K562 (cell line): ENCODE results near the gene RAMACL. TPM values are rescaled to one million over a fixed set of nuclear protein-coding genes. Genes with fewer than 3 reads are reported as not detected.

Source experiments
- BRD4 ChIP-seq: fragments of 200-600 bp; sonication (generic); IDR thresholded peaks from 2 replicates; pipeline ENCODE4 v1.6.1; 2017; ENCODE audit warnings: inconsistent platforms
- C11orf30 ChIP-seq: fragments of 450-650 bp; IDR thresholded peaks from 2 replicates; pipeline ENCODE4 v1.6.1; 2016; ENCODE audit warnings: low read depth, mild to moderate bottlenecking
- CEBPB ChIP-seq: fragments of 450-650 bp; IDR thresholded peaks from 2 replicates; pipeline ENCODE4 v1.6.1; 2016; ENCODE audit warnings: missing genetic modification characterization, missing compliant biosample characterization
- ELF4 ChIP-seq: fragments of 450-650 bp; formaldehyde crosslinking; IDR thresholded peaks from 2 replicates; pipeline ENCODE4 v1.4.0; 2022; ENCODE audit warnings: missing genetic modification characterization
- GATAD2A ChIP-seq: fragments of 450-650 bp; IDR thresholded peaks from 2 replicates; pipeline ENCODE4 v1.6.1; 2017
- HNRNPK ChIP-seq: fragments of 200-400 bp; formaldehyde crosslinking; IDR thresholded peaks from one replicate; pipeline ENCODE4 v1.6.1; 2018; ENCODE audit warnings: mild to moderate bottlenecking, low read depth, low read length; ENCODE audit not compliant: poor library complexity, severe bottlenecking
- MAFF ChIP-seq: IDR thresholded peaks from 2 replicates; pipeline ENCODE4 v1.6.1; 2012; ENCODE audit warnings: low read length, improper control_type of control experiment
- MAFG ChIP-seq: fragments of 450-650 bp; conservative IDR thresholded peaks from 2 replicates; pipeline ENCODE4 v1.6.1; 2016; ENCODE audit warnings: missing genetic modification characterization, missing compliant biosample characterization
- MAFK ChIP-seq: IDR thresholded peaks from 2 replicates; pipeline ENCODE4 v1.6.1; 2011; ENCODE audit warnings: low read length, improper control_type of control experiment
- NFATC3 ChIP-seq: fragments of 450-650 bp; IDR thresholded peaks from 2 replicates; pipeline ENCODE4 v1.6.1; 2017; ENCODE audit warnings: mild to moderate bottlenecking
- NFE2 ChIP-seq: IDR thresholded peaks from 2 replicates; pipeline ENCODE4 v1.6.1; 2014; ENCODE audit warnings: antibody characterized with exemption, low read depth
- NUFIP1 ChIP-seq: fragments of 450-650 bp; IDR thresholded peaks from 2 replicates; pipeline ENCODE4 v1.6.1; 2018; ENCODE audit not compliant: partially characterized antibody
- SMARCB1 ChIP-seq: IDR thresholded peaks from 2 replicates; pipeline ENCODE4 v1.6.1; 2011; ENCODE audit warnings: improper control_type of control experiment, low read depth; ENCODE audit not compliant: insufficient read length
- ZNF347 ChIP-seq: fragments of 450-650 bp; formaldehyde crosslinking; IDR thresholded peaks from 2 replicates; pipeline ENCODE4 v1.4.0; 2020; ENCODE audit warnings: low read depth, mild to moderate bottlenecking, moderate library complexity
- ZZZ3 ChIP-seq: fragments of 450-650 bp; IDR thresholded peaks from 2 replicates; pipeline ENCODE4 v1.6.1; 2016; ENCODE audit warnings: antibody characterized with exemption, mild to moderate bottlenecking, moderate library complexity
- polyA plus RNA-seq, 8 experiments: library from polyadenylated mRNA; depleted of rRNA in 4 of 8; stranded (reverse) in 5 of 8; unstranded in 3 of 8; fragments of >200 nt; fragmentation: Nextera tagmentation in 2 of 8; fragmentation: Illumina TruSeq in 1 of 8; extraction: Ambion mirVana in 2 of 8; extraction: Trizol in 1 of 8; gene quantifications; 2 replicates each; pipeline versions ENCODE4 v1.2.1 to v1.2.3, GENCODE V29; 2011 to 2014; ENCODE audit warnings: inconsistent platforms in 1 of 8, missing spikeins in 1 of 8
- total RNA-seq, 7 experiments: library from RNA; depleted of rRNA in 6 of 7; stranded (reverse); fragments of >200 nt in 6 of 7; fragmentation: Illumina TruSeq in 2 of 7; extraction: Trizol in 2 of 7; gene quantifications; 2 replicates each; pipeline versions ENCODE4 v1.2.1 to v1.2.3, GENCODE V29; 2011 to 2021; ENCODE audit warnings: low replicate concordance in 1 of 7
- TF ChIP-seq, protein P1 (sequence below): sonication (generic); formaldehyde crosslinking; IDR thresholded peaks from 2 replicates; pipeline ENCODE4 v1.8.0; 2022; ENCODE audit warnings: mild to moderate bottlenecking, missing genetic modification reagents
- TF ChIP-seq, protein P2 (sequence below): fragments of 250-450 bp; sonication (Bioruptor Pico); IDR thresholded peaks from 2 replicates; pipeline ENCODE4 v1.8.0; 2022; ENCODE audit warnings: inconsistent platforms
- TF ChIP-seq, protein P3 (sequence below), 3 experiments: fragments of 200-800 bp in 1 of 3; fragments of 250-450 bp in 1 of 3; fragments of 450-650 bp in 1 of 3; sonication (Bioruptor Pico) in 1 of 3; sonication (Bioruptor generic) in 1 of 3; formaldehyde crosslinking in 1 of 3; IDR thresholded peaks; 2 replicates each; pipeline versions ENCODE4 v1.6.1 to v1.8.0; 2016 to 2022; ENCODE audit warnings: mild to moderate bottlenecking in 2 of 3, missing genetic modification characterization in 2 of 3, missing compliant biosample characterization in 1 of 3, moderate library complexity in 1 of 3
- TF ChIP-seq, protein P4 (sequence below), 3 experiments: fragments of 200-800 bp in 1 of 3; sonication (Bioruptor generic) in 1 of 3; sonication (generic) in 1 of 3; formaldehyde crosslinking in 1 of 3; IDR thresholded peaks; 2 replicates each; pipeline versions ENCODE4 v1.6.1 to v1.8.0; 2016 to 2022; ENCODE audit warnings: mild to moderate bottlenecking in 2 of 3, missing compliant biosample characterization in 2 of 3, missing genetic modification characterization in 2 of 3, missing genetic modification reagents in 1 of 3

RAMACL gene
- total and polyA plus RNA-seq, 9 of the 15 experiments (the other 6 are each of a cell fraction or from before 2014, with no cell fraction given): 0.11 to 1.7 (median 0.41) TPM; not detected in 1

DNA sequence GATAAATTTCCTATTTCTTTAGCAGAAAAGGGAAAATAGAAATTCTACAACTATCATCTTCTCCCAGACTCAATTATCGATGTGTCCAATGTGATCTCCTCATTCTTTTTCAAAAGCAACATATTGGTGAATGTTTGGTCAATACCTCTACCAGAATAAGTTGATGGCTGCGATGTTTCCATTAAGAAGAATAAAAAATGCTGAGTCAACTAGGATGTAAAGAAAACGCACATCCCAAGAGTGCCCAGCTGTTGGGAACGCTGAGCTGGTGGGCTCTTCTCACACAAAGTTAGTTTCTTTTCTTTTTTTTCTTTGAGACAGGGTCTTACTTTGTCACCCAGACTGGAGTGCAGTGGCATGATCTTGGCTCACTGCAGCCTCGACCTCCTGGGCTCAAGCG is 39.8 kb downstream of the RAMACL start (continued):
- TF ChIP-seq, protein P1, sequence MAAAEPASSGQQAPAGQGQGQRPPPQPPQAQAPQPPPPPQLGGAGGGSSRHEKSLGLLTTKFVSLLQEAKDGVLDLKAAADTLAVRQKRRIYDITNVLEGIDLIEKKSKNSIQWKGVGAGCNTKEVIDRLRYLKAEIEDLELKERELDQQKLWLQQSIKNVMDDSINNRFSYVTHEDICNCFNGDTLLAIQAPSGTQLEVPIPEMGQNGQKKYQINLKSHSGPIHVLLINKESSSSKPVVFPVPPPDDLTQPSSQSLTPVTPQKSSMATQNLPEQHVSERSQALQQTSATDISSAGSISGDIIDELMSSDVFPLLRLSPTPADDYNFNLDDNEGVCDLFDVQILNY (CRISPR knock-in tag): no peak
- TF ChIP-seq BRD4: no peak
- TF ChIP-seq C11orf30: peak; percentile 72
- no peak for TF ChIP-seq HNRNPK
- no peak for TF ChIP-seq NFE2
- TF ChIP-seq ZNF347 (CRISPR knock-in tag): no peak
- TF ChIP-seq, protein P2, sequence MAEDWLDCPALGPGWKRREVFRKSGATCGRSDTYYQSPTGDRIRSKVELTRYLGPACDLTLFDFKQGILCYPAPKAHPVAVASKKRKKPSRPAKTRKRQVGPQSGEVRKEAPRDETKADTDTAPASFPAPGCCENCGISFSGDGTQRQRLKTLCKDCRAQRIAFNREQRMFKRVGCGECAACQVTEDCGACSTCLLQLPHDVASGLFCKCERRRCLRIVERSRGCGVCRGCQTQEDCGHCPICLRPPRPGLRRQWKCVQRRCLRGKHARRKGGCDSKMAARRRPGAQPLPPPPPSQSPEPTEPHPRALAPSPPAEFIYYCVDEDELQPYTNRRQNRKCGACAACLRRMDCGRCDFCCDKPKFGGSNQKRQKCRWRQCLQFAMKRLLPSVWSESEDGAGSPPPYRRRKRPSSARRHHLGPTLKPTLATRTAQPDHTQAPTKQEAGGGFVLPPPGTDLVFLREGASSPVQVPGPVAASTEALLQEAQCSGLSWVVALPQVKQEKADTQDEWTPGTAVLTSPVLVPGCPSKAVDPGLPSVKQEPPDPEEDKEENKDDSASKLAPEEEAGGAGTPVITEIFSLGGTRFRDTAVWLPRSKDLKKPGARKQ (CRISPR knock-in tag): no peak
- TF ChIP-seq MAFF: peak; percentile 33; the same call in 1 of the 2 replicates
- no peak for TF ChIP-seq NUFIP1
- TF ChIP-seq, protein P3, sequence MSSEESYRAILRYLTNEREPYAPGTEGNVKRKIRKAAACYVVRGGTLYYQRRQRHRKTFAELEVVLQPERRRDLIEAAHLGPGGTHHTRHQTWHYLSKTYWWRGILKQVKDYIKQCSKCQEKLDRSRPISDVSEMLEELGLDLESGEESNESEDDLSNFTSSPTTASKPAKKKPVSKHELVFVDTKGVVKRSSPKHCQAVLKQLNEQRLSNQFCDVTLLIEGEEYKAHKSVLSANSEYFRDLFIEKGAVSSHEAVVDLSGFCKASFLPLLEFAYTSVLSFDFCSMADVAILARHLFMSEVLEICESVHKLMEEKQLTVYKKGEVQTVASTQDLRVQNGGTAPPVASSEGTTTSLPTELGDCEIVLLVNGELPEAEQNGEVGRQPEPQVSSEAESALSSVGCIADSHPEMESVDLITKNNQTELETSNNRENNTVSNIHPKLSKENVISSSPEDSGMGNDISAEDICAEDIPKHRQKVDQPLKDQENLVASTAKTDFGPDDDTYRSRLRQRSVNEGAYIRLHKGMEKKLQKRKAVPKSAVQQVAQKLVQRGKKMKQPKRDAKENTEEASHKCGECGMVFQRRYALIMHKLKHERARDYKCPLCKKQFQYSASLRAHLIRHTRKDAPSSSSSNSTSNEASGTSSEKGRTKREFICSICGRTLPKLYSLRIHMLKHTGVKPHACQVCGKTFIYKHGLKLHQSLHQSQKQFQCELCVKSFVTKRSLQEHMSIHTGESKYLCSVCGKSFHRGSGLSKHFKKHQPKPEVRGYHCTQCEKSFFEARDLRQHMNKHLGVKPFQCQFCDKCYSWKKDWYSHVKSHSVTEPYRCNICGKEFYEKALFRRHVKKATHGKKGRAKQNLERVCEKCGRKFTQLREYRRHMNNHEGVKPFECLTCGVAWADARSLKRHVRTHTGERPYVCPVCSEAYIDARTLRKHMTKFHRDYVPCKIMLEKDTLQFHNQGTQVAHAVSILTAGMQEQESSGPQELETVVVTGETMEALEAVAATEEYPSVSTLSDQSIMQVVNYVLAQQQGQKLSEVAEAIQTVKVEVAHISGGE (CRISPR knock-in tag; IDR thresholded peaks at IDR 0.05): no peak
- peak; percentile 74 for TF ChIP-seq MAFG
- TF ChIP-seq, protein P4, sequence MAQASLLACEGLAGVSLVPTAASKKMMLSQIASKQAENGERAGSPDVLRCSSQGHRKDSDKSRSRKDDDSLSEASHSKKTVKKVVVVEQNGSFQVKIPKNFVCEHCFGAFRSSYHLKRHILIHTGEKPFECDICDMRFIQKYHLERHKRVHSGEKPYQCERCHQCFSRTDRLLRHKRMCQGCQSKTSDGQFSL (CRISPR knock-in tag; IDR thresholded peaks at IDR 0.05): no peak
- TF ChIP-seq, protein P4 (tag; IDR thresholded peaks at IDR 0.05): no peak
- no peak for TF ChIP-seq NFATC3
- no peak for TF ChIP-seq SMARCB1
- no peak for TF ChIP-seq ZZZ3
- no peak for TF ChIP-seq CEBPB (tag)
- TF ChIP-seq ELF4 (CRISPR knock-in tag): no peak
- no peak for TF ChIP-seq GATAD2A
- peak; percentile 40; the same call in 1 of the 2 replicates for TF ChIP-seq MAFK
